AG10803 (cell line): ENCODE data around the gene CUL9.
A peak's percentile ranks its signal among the peaks of the same experiment; 100 is the strongest.
"Not testable (repeated sequence)": the region's sequence is repeated elsewhere in the genome, so short reads cannot be mapped to it uniquely, and the experiment has no call there.

ENCODE experiments used
- DNase-seq: peaks from one replicate; pipeline ENCODE4 v3.0.0; 2010; ENCODE audit warnings: low read depth
- H3K4me3 ChIP-seq: 2 replicates; pipeline ENCODE4 v1.5.1; 2011; ENCODE audit warnings: mild to moderate bottlenecking, low read length, control low read depth
- CTCF ChIP-seq: conservative IDR thresholded peaks from 2 replicates; pipeline ENCODE4 v1.5.1; 2011; ENCODE audit warnings: mild to moderate bottlenecking, low read length, control low read depth, inconsistent platforms

Gene CUL9

GRCh38 chr6:43181942-43182860 lies at the start of gene CUL9:
Gene CUL9, plus strand, starts transcription at chr6:43182196. Its CDS starts 2,115 bp downstream, at chr6:43184311.
- DNase-seq: peak; percentile 64
- peak within 1 kb of the TSS; percentile 87 for H3K4me3 ChIP-seq
- TF ChIP-seq CTCF: no peak

GRCh38 chr6:43138267-43138666 lies 43.7 kb upstream of the CUL9 start:
- no peak overlapping the region for H3K4me3 ChIP-seq
- no peak for DNase-seq
- TF ChIP-seq CTCF: no peak

GRCh38 chr6:43139973-43140372 lies 42.0 kb upstream of the CUL9 start:
- H3K4me3 ChIP-seq, DNase-seq: not testable (repeated sequence)

GRCh38 chr6:43141644-43142043 lies 40.4 kb upstream of the CUL9 start:
- H3K4me3 ChIP-seq: no peak overlapping the region
- DNase-seq: no peak
- TF ChIP-seq CTCF: no peak

- no peak overlapping the region for H3K4me3 ChIP-seq
- no peak for DNase-seq
- TF ChIP-seq CTCF: no peak
Measured at GRCh38 chr6:43142101-43142500, 39.9 kb upstream of the CUL9 start.

GRCh38 chr6:43143235-43144128 lies 38.5 kb upstream of the CUL9 start:
- no peak overlapping the region for H3K4me3 ChIP-seq
- DNase-seq: peak; percentile 89
- peak; percentile 85 for TF ChIP-seq CTCF

GRCh38 chr6:43144879-43145278 lies 37.1 kb upstream of the CUL9 start:
- DNase-seq: no peak
- no peak for TF ChIP-seq CTCF
- no peak overlapping the region for H3K4me3 ChIP-seq
